Tibial nerve (tissue), 4 donors: ENCODE measurements around the gene RAB28. TPM values are rescaled to one million over a fixed set of nuclear protein-coding genes. Genes with fewer than 3 reads are reported as not detected.
A peak's percentile ranks its signal among the peaks of the same experiment; 100 is the strongest.

ENCODE experiments used
- DNase-seq, 2 donors: peaks; one replicate each; pipeline ENCODE4 v3.0.0-alpha.2; 2019; ENCODE audit warnings: low spot score in 2 of 2
- H3K27ac ChIP-seq, 4 donors: fragments of 200-600 bp; sonication (generic) in 3 of 4; one replicate each; pipeline ENCODE4 v1.5.1; 2017 to 2019; ENCODE audit warnings: mild to moderate bottlenecking in 1 of 4
- H3K27me3 ChIP-seq, 2 donors: fragments of 200-600 bp; sonication (generic) in 1 of 2; one replicate each; pipeline versions ENCODE4 v1.5.1 to v1.6.0; 2017 to 2019
- H3K36me3 ChIP-seq, 3 donors: fragments of 200-600 bp; sonication (generic); one replicate each; pipeline ENCODE4 v1.5.1; 2018 to 2019
- H3K4me1 ChIP-seq, 4 donors: fragments of 200-600 bp; sonication (generic) in 3 of 4; one replicate each; pipeline ENCODE4 v1.5.1; 2017 to 2019
- H3K4me3 ChIP-seq, 4 donors: fragments of 200-600 bp; sonication (generic) in 3 of 4; one replicate each; pipeline ENCODE4 v1.5.1; 2017 to 2019; ENCODE audit warnings: mild to moderate bottlenecking in 1 of 4, moderate library complexity in 1 of 4
- H3K9me3 ChIP-seq, 4 donors: fragments of 200-600 bp; sonication (generic) in 3 of 4; one replicate each; pipeline ENCODE4 v1.5.1; 2017 to 2019
- CTCF ChIP-seq, 5 experiments: fragments of 200-600 bp in 3 of 5; fragments of 450-650 bp in 2 of 5; sonication (generic) in 3 of 5; IDR thresholded peaks; one replicate each; pipeline ENCODE4 v1.5.1; 2016 to 2019; ENCODE audit warnings: antibody characterized with exemption in 5 of 5, mild to moderate bottlenecking in 3 of 5, moderate library complexity in 2 of 5
- EP300 ChIP-seq, 2 donors: sonication (generic); formaldehyde crosslinking; IDR thresholded peaks; one replicate each; pipeline ENCODE4 v1.6.1; 2017; ENCODE audit warnings: antibody characterized with exemption in 2 of 2, mild to moderate bottlenecking in 1 of 2
- POLR2A ChIP-seq, 2 donors: fragments of 450-650 bp; IDR thresholded peaks; one replicate each; pipeline ENCODE4 v1.6.1; 2017; ENCODE audit warnings: antibody characterized with exemption in 2 of 2, mild to moderate bottlenecking in 2 of 2, moderate library complexity in 2 of 2
- WGBS, 2 donors: methylation state at CpG; one replicate each; pipeline ENCODE4 v1.1.5; 2018; 5-methylcytosine and 5-hydroxymethylcytosine counted together
- total RNA-seq, 4 donors: library from RNA; depleted of rRNA; stranded (reverse); fragments of >200 nt; gene quantifications; one replicate each; pipeline ENCODE4 v1.1.0, GENCODE V29; 2016

Gene RAB28
- total RNA-seq, 4 donors from 2014 or later, result 18.3 to 32.2 (median 28.5) TPM

GRCh38 chr4:13483136-13483767 is 888 bp downstream of the RAB28 start:
- WGBS, 2 donors, result 13 to 19% methylated on average over 17 of the region's 17 CpGs
- Histone ChIP-seq H3K4me3 (peak overlapping the region; percentile 81 to 94 (median 90)), H3K27ac (peak overlapping the region; percentile 95 to 98 (median 97)), H3K27me3 (no peaks in the 10 kb centered on the region), H3K4me1 (peaks cover 0 to 46% (median 12%) of the 10 kb centered on the region in 4 donors), H3K9me3 (no peaks in the 10 kb centered on the region), H3K36me3 (no peaks in the 10 kb centered on the region)
- no peak for TF ChIP-seq POLR2A (IDR thresholded peaks at IDR 0.05)
- no peak for TF ChIP-seq EP300 (IDR thresholded peaks at IDR 0.05)
- no peak for TF ChIP-seq CTCF (IDR thresholded peaks at IDR 0.05)
- DNase-seq, result no peak

- Histone ChIP-seq H3K27ac (no peak overlapping the region), H3K36me3 (no peaks in the 10 kb centered on the region), H3K4me1 (peaks cover 0 to 52% (median 12%) of the 10 kb centered on the region in 4 donors), H3K9me3 (no peaks in the 10 kb centered on the region), H3K27me3 (no peaks in the 10 kb centered on the region), H3K4me3 (no peak overlapping the region)
- WGBS, 2 donors, result 4 to 17% methylated on average over 1 of the region's 1 CpG
- no peak for DNase-seq
- TF ChIP-seq CTCF (IDR thresholded peaks at IDR 0.05), result no peak
- TF ChIP-seq EP300 (IDR thresholded peaks at IDR 0.05), result no peak
- TF ChIP-seq POLR2A (IDR thresholded peaks at IDR 0.05), result no peak
These were observed 2.6 kb downstream of the RAB28 start for GRCh38 chr4:13481569-13481968.

- Histone ChIP-seq H3K9me3 (no peaks in the 10 kb centered on the region), H3K36me3 (no peaks in the 10 kb centered on the region), H3K27me3 (no peaks in the 10 kb centered on the region), H3K27ac (no peak overlapping the region), H3K4me3 (no peak overlapping the region), H3K4me1 (peaks cover 0 to 47% (median 12%) of the 10 kb centered on the region in 4 donors)
- TF ChIP-seq EP300 (IDR thresholded peaks at IDR 0.05) (no peak), POLR2A (IDR thresholded peaks at IDR 0.05) (no peak), CTCF (IDR thresholded peaks at IDR 0.05) (no peak)
- DNase-seq, result no peak
- WGBS, 2 donors, result 52 to 53% methylated on average over 1 of the region's 1 CpG
These were observed 5.4 kb downstream of the RAB28 start for GRCh38 chr4:13478707-13479106.

- no peak for DNase-seq
- no peak overlapping the region for H3K27ac ChIP-seq
- no peaks in the 10 kb centered on the region for H3K36me3 ChIP-seq
- peaks cover 0 to 42% (median 8%) of the 10 kb centered on the region in 4 donors for H3K4me1 ChIP-seq
- no peaks in the 10 kb centered on the region for H3K27me3 ChIP-seq
- WGBS, 2 donors, result 79 to 83% methylated on average over 2 of the region's 2 CpGs
- TF ChIP-seq CTCF (IDR thresholded peaks at IDR 0.05) (no peak), POLR2A (IDR thresholded peaks at IDR 0.05) (no peak), EP300 (IDR thresholded peaks at IDR 0.05) (no peak)
- no peaks in the 10 kb centered on the region for H3K9me3 ChIP-seq
- H3K4me3 ChIP-seq, result no peak overlapping the region
These were observed 6.0 kb downstream of the RAB28 start for GRCh38 chr4:13478131-13478530.

GRCh38 chr4:13476915-13477314 is 7.2 kb downstream of the RAB28 start:
- TF ChIP-seq CTCF (IDR thresholded peaks at IDR 0.05) (no peak), EP300 (IDR thresholded peaks at IDR 0.05) (no peak), POLR2A (IDR thresholded peaks at IDR 0.05) (no peak)
- Histone ChIP-seq H3K4me1 (peaks cover 0 to 30% (median 0%) of the 10 kb centered on the region in 4 donors), H3K27ac (no peak overlapping the region), H3K36me3 (no peaks in the 10 kb centered on the region), H3K4me3 (no peak overlapping the region), H3K27me3 (no peaks in the 10 kb centered on the region), H3K9me3 (no peaks in the 10 kb centered on the region)
- no peak for DNase-seq
- WGBS, 2 donors, result 83 to 89% methylated on average over 2 of the region's 2 CpGs
